ENCODE results near the gene PRIM1.

GRCh38 chr12:56723352-56723751 is 28.8 kb downstream of the PRIM1 start:
- TF ChIP-seq ZNF33A (CRISPR knock-in tag; IDR thresholded peaks at IDR 0.05; ENCODE audit: borderline replicate concordance) (no peak), CTCF (CRISPR knock-in tag; IDR thresholded peaks at IDR 0.05) (no peak), POLR2A (IDR thresholded peaks at IDR 0.05; ENCODE audit: insufficient read depth in 1 of 2, low read depth in 2 of 2, low read length in 2 of 2) (no peak), HOXA7 (CRISPR knock-in tag; IDR thresholded peaks at IDR 0.05) (no peak), SMARCC2 (IDR thresholded peaks at IDR 0.05) (no peak), MEIS2 (CRISPR knock-in tag; IDR thresholded peaks at IDR 0.05) (no peak), MAX (IDR thresholded peaks at IDR 0.05) (no peak)
